K562 (cell line): Measurements from ENCODE around the gene SPINT1. TPM values are rescaled to one million over a fixed set of nuclear protein-coding genes. Genes with fewer than 3 reads are reported as not detected.
A peak's percentile ranks its signal among the peaks of the same experiment; 100 is the strongest.

Source experiments
- CHD4 ChIP-seq: fragments of 200-600 bp; sonication (generic); IDR thresholded peaks from 3 replicates; pipeline ENCODE4 v1.6.1; 2012; ENCODE audit warnings: low read depth, mild to moderate bottlenecking, mixed read lengths, low read length, inconsistent platforms; ENCODE audit not compliant: insufficient read depth, insufficient replicate concordance, poor library complexity, severe bottlenecking
- E2F6 ChIP-seq, 2 experiments: IDR thresholded peaks; 2 replicates each; pipeline ENCODE4 v1.6.1; 2011; ENCODE audit warnings: borderline replicate concordance in 1 of 2, control low read depth in 1 of 2, low read depth in 1 of 2, low read length in 1 of 2, mild to moderate bottlenecking in 1 of 2, mixed read lengths in 1 of 2, moderate library complexity in 1 of 2; ENCODE audit not compliant: insufficient read depth in 1 of 2, insufficient read length in 1 of 2, poor library complexity in 1 of 2, severe bottlenecking in 1 of 2; ENCODE audit errors: extremely low read depth in 1 of 2
- FOSL1 ChIP-seq: fragments of 200-800 bp; sonication (Bioruptor generic); conservative IDR thresholded peaks from 2 replicates; pipeline ENCODE4 v1.6.1; 2016; ENCODE audit warnings: missing genetic modification characterization, missing compliant biosample characterization
- JUN ChIP-seq, 2 experiments: sonication (generic) in 1 of 2; formaldehyde crosslinking in 1 of 2; IDR thresholded peaks; 2 replicates each; pipeline versions ENCODE4 v1.6.1 to v1.8.0; 2012 to 2022; ENCODE audit warnings: borderline replicate concordance in 2 of 2, mild to moderate bottlenecking in 2 of 2, improper control_type of control experiment in 1 of 2, low read depth in 1 of 2, low read length in 1 of 2, missing genetic modification reagents in 1 of 2
- KDM5B ChIP-seq: fragments of 200-600 bp; sonication (generic); IDR thresholded peaks from 2 replicates; pipeline ENCODE4 v1.6.1; 2012; ENCODE audit warnings: low read depth, mild to moderate bottlenecking, moderate library complexity, low read length, control low read depth, inconsistent platforms; ENCODE audit not compliant: insufficient replicate concordance
- RNF2 ChIP-seq: sonication (generic); IDR thresholded peaks from 2 replicates; pipeline ENCODE4 v1.6.1; 2016
- SAP30 ChIP-seq: fragments of 200-600 bp; sonication (generic); IDR thresholded peaks from 2 replicates; pipeline ENCODE4 v1.6.1; 2012; ENCODE audit warnings: borderline replicate concordance, low read depth, mild to moderate bottlenecking, moderate library complexity, low read length, control low read depth, inconsistent platforms; ENCODE audit not compliant: insufficient read depth, poor library complexity, severe bottlenecking
- SMARCE1 ChIP-seq: fragments of 450-650 bp; IDR thresholded peaks from 2 replicates; pipeline ENCODE4 v1.7.1; 2016; ENCODE audit warnings: mild to moderate bottlenecking
- TFAP4 ChIP-seq: sonication (generic); formaldehyde crosslinking; IDR thresholded peaks from 2 replicates; pipeline ENCODE4 v1.8.0; 2022; ENCODE audit warnings: missing genetic modification reagents, mild to moderate bottlenecking, moderate library complexity, borderline replicate concordance
- TRIM28 ChIP-seq: fragments of 450-650 bp; IDR thresholded peaks from 2 replicates; pipeline ENCODE4 v1.6.1; 2017
- ZNF316 ChIP-seq: fragments of 450-650 bp; IDR thresholded peaks from 2 replicates; pipeline ENCODE4 v1.6.1; 2016
- polyA plus RNA-seq, 8 experiments: library from polyadenylated mRNA; depleted of rRNA in 4 of 8; stranded (reverse) in 5 of 8; unstranded in 3 of 8; fragments of >200 nt; fragmentation: Nextera tagmentation in 2 of 8; fragmentation: Illumina TruSeq in 1 of 8; extraction: Ambion mirVana in 2 of 8; extraction: Trizol in 1 of 8; gene quantifications; 2 replicates each; pipeline versions ENCODE4 v1.2.1 to v1.2.3, GENCODE V29; 2011 to 2014; ENCODE audit warnings: inconsistent platforms in 1 of 8, missing spikeins in 1 of 8
- total RNA-seq, 7 experiments: library from RNA; depleted of rRNA in 6 of 7; stranded (reverse); fragments of >200 nt in 6 of 7; fragmentation: Illumina TruSeq in 2 of 7; extraction: Trizol in 2 of 7; gene quantifications; 2 replicates each; pipeline versions ENCODE4 v1.2.1 to v1.2.3, GENCODE V29; 2011 to 2021; ENCODE audit warnings: low replicate concordance in 1 of 7
- TF ChIP-seq, protein P1 (sequence below): fragments of 250-450 bp; sonication (Bioruptor Pico); IDR thresholded peaks from 2 replicates; pipeline ENCODE4 v1.5.0; 2021; ENCODE audit warnings: mild to moderate bottlenecking, moderate library complexity
- TF ChIP-seq, protein P2 (sequence below): sonication (generic); formaldehyde crosslinking; IDR thresholded peaks from 2 replicates; pipeline ENCODE4 v1.9.0; 2022; ENCODE audit warnings: mild to moderate bottlenecking, missing genetic modification reagents
- TF ChIP-seq, protein P3 (sequence below): fragments of 450-650 bp; formaldehyde crosslinking; IDR thresholded peaks from 2 replicates; pipeline ENCODE4 v1.4.0; 2022; ENCODE audit warnings: mild to moderate bottlenecking, moderate library complexity
- TF ChIP-seq, protein P4 (sequence below): fragments of 200-800 bp; sonication (Bioruptor generic); IDR thresholded peaks from 2 replicates; pipeline ENCODE4 v1.6.1; 2017; ENCODE audit warnings: missing genetic modification characterization, missing compliant biosample characterization

Gene SPINT1
- total and polyA plus RNA-seq, 9 of the 15 experiments (the other 6 are each of a cell fraction or from before 2014, with no cell fraction given), result 0.78 to 4.5 (median 1.5) TPM

DNA sequence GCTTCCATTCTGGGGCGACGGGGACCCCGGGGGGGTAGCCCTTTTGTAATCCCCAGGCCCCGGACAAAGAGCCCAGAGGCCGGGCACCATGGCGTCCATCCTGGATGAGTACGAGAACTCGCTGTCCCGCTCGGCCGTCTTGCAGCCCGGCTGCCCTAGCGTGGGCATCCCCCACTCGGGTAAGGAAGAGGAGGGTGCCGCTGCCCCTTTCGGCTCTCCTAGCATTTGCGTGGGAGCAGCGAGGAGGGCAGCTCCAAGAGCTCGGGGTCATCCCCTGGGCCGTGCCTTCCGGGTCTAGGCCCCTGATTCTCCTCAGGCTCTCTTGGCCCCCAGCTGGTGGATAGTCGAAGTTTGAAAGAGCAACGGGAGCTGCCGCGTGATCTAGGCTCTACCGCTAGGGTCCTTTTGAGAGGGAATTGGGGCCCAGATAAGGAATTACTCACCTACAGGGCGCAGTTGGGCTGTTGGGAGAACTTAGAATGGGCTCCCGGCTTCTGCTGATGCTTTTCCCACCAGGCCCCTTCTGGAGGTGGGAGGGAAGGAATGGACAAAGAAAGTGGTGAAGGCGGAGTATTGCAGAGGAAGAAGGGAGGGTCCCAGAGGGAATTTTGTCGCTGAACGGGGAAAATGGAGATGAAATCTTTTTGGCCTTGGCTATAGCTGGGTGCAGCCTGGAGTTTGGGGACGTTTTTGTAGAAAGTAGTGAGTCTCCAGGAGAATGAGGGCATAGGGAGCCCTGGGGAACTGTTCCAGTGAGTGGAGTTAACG is 51.0 kb downstream of the SPINT1 start (continued):
- TF ChIP-seq, protein P1, sequence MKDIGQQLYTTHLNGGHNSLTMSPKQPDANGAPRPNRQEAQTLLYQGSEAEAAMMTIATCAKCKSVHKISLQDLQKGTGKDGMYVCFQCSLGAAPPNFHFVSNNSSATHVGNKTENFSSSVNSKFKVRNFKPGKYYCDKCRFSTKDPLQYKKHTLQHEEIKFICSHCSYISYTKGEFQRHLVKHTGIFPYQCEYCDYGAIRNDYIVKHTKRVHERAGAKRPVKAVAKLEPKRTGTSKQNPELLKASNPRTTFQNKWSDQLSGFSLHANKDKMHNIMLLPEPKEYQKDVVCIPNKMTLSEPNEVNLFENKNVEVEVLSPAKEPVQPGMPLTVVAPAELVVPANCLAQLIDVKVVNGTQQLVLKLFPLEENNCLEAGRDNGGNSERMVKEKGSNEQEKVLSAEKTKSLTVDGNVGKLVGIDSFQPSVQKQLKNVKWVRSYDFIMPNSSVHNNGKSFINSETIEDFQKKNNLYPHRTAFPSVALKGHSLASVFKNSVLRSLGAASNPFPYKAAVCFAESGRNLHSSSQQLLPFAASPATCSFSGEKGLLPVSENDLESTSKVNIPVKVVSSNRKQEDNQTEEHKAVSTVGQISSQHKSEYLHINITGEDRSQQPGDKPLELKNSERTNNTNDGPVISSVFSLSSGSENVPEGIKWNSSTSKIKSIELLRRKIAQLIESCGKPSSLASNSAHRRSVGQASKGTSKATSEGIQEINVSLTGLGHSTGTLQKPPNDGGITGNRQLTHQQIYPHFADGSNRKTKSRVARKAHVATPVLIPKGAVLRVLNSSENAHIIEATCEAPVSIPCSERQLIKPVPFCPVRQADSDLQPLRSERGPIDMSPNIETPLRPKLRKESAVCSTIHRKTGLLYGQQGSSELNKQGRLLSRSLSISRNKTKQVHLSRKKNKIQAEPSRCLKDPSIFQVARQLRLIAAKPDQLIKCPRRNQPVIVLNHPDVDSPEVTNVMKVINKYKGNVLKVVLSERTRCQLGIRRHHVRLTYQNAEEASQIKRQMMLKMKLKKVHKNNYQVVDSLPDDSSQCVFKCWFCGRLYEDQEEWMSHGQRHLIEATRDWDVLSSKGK (CRISPR knock-in tag), result no peak
- TF ChIP-seq SAP30 (peak; percentile 61), SMARCE1 (peak; percentile 60), ZNF316 (peak; percentile 27), FOSL1 (peak; percentile 84), TRIM28 (no peak), JUN (IDR thresholded peaks at IDR 0.05; ENCODE audit: borderline replicate concordance, low read depth, low read length) (peak; percentile 51; the same call in 1 of the 2 replicates), JUN (CRISPR knock-in tag; IDR thresholded peaks at IDR 0.05; ENCODE audit: borderline replicate concordance) (peak; percentile 71), TFAP4 (peak; percentile 12), KDM5B (peak; percentile 15), RNF2 (peak; percentile 65; the same call in 1 of the 2 replicates), CHD4 (no peak), E2F6 (IDR thresholded peaks at IDR 0.05; ENCODE audit: borderline replicate concordance in 1 of 2, extremely low read depth in 1 of 2, insufficient read depth in 1 of 2, insufficient read length in 1 of 2, low read depth in 1 of 2, low read length in 1 of 2, poor library complexity in 1 of 2, severe bottlenecking in 1 of 2) (peak; percentile 71 to 96)
- TF ChIP-seq, protein P2, sequence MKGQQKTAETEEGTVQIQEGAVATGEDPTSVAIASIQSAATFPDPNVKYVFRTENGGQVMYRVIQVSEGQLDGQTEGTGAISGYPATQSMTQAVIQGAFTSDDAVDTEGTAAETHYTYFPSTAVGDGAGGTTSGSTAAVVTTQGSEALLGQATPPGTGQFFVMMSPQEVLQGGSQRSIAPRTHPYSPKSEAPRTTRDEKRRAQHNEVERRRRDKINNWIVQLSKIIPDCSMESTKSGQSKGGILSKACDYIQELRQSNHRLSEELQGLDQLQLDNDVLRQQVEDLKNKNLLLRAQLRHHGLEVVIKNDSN (CRISPR knock-in tag), result peak; percentile 31; the same call in 1 of the 2 replicates
- TF ChIP-seq, protein P3, sequence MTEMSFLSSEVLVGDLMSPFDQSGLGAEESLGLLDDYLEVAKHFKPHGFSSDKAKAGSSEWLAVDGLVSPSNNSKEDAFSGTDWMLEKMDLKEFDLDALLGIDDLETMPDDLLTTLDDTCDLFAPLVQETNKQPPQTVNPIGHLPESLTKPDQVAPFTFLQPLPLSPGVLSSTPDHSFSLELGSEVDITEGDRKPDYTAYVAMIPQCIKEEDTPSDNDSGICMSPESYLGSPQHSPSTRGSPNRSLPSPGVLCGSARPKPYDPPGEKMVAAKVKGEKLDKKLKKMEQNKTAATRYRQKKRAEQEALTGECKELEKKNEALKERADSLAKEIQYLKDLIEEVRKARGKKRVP (CRISPR knock-in tag), result no peak
- TF ChIP-seq, protein P4, sequence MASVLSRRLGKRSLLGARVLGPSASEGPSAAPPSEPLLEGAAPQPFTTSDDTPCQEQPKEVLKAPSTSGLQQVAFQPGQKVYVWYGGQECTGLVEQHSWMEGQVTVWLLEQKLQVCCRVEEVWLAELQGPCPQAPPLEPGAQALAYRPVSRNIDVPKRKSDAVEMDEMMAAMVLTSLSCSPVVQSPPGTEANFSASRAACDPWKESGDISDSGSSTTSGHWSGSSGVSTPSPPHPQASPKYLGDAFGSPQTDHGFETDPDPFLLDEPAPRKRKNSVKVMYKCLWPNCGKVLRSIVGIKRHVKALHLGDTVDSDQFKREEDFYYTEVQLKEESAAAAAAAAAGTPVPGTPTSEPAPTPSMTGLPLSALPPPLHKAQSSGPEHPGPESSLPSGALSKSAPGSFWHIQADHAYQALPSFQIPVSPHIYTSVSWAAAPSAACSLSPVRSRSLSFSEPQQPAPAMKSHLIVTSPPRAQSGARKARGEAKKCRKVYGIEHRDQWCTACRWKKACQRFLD (CRISPR knock-in tag), result no peak
